K562 (cell line): ENCODE results near the gene ADM2. TPM values are rescaled to one million over a fixed set of nuclear protein-coding genes. Genes with fewer than 3 reads are reported as not detected.

ENCODE experiments used
- ARHGAP35 ChIP-seq: fragments of 450-650 bp; IDR thresholded peaks from 2 replicates; pipeline ENCODE4 v1.6.1; 2018; ENCODE audit not compliant: partially characterized antibody
- COPS2 ChIP-seq: fragments of 450-650 bp; conservative IDR thresholded peaks from 2 replicates; pipeline ENCODE4 v1.6.1; 2016; ENCODE audit warnings: mild to moderate bottlenecking, moderate library complexity
- CTBP1 ChIP-seq: fragments of 450-650 bp; IDR thresholded peaks from 2 replicates; pipeline ENCODE4 v1.6.1; 2016; ENCODE audit warnings: borderline replicate concordance
- ETS2 ChIP-seq: IDR thresholded peaks from 2 replicates; pipeline ENCODE4 v1.6.1; 2016; ENCODE audit warnings: borderline replicate concordance, missing genetic modification characterization, mild to moderate bottlenecking, moderate library complexity, missing compliant biosample characterization; ENCODE audit not compliant: poor library complexity, severe bottlenecking
- FOXA1 ChIP-seq: fragments of 450-650 bp; IDR thresholded peaks from 2 replicates; pipeline ENCODE4 v1.6.1; 2016; ENCODE audit warnings: mild to moderate bottlenecking, borderline replicate concordance
- HCFC1 ChIP-seq: IDR thresholded peaks from 2 replicates; pipeline ENCODE4 v1.6.1; 2012; ENCODE audit warnings: low read depth, low read length, improper control_type of control experiment
- JUN ChIP-seq, 2 experiments: sonication (generic) in 1 of 2; formaldehyde crosslinking in 1 of 2; IDR thresholded peaks; 2 replicates each; pipeline versions ENCODE4 v1.6.1 to v1.8.0; 2012 to 2022; ENCODE audit warnings: borderline replicate concordance in 2 of 2, mild to moderate bottlenecking in 2 of 2, improper control_type of control experiment in 1 of 2, low read depth in 1 of 2, low read length in 1 of 2, missing genetic modification reagents in 1 of 2
- JUNB ChIP-seq: fragments of 450-650 bp; formaldehyde crosslinking; conservative IDR thresholded peaks from 2 replicates; pipeline ENCODE4 v1.4.0; 2020; ENCODE audit warnings: mild to moderate bottlenecking
- KAT7 ChIP-seq: sonication (generic); formaldehyde crosslinking; IDR thresholded peaks from 2 replicates; pipeline ENCODE4 v1.8.0; 2022; ENCODE audit warnings: missing genetic modification reagents, mild to moderate bottlenecking, borderline replicate concordance
- KAT8 ChIP-seq: fragments of 450-650 bp; IDR thresholded peaks from 2 replicates; pipeline ENCODE4 v1.6.1; 2016; ENCODE audit warnings: low read depth, mild to moderate bottlenecking
- MIER1 ChIP-seq: fragments of 450-650 bp; IDR thresholded peaks from 2 replicates; pipeline ENCODE4 v1.6.1; 2016; ENCODE audit warnings: antibody characterized with exemption, mild to moderate bottlenecking, low read depth
- SNIP1 ChIP-seq: fragments of 450-650 bp; IDR thresholded peaks from 2 replicates; pipeline ENCODE4 v1.7.1; 2017; ENCODE audit warnings: low read depth, mild to moderate bottlenecking
- SRSF3 ChIP-seq: fragments of 200-400 bp; formaldehyde crosslinking; IDR thresholded peaks from 2 replicates; pipeline ENCODE4 v1.6.1; 2016; ENCODE audit warnings: mild to moderate bottlenecking, low read length, moderate library complexity; ENCODE audit not compliant: insufficient read depth
- SUPT5H ChIP-seq: fragments of 450-650 bp; IDR thresholded peaks from 2 replicates; pipeline ENCODE4 v1.6.1; 2016
- TCF3 ChIP-seq: sonication (generic); formaldehyde crosslinking; IDR thresholded peaks from 2 replicates; pipeline ENCODE4 v1.4.0; 2020; ENCODE audit warnings: mild to moderate bottlenecking, missing genetic modification reagents
- ZBTB7A ChIP-seq: IDR thresholded peaks from 2 replicates; pipeline ENCODE4 v1.6.1; 2011; ENCODE audit warnings: low read depth, mild to moderate bottlenecking, low read length, moderate library complexity, borderline replicate concordance; ENCODE audit not compliant: control insufficient read depth
- ZNF354B ChIP-seq: fragments of 250-450 bp; sonication (Bioruptor Pico); IDR thresholded peaks from 2 replicates; pipeline ENCODE4 v1.4.0; 2020
- polyA plus RNA-seq, 8 experiments: library from polyadenylated mRNA; depleted of rRNA in 4 of 8; stranded (reverse) in 5 of 8; unstranded in 3 of 8; fragments of >200 nt; fragmentation: Nextera tagmentation in 2 of 8; fragmentation: Illumina TruSeq in 1 of 8; extraction: Ambion mirVana in 2 of 8; extraction: Trizol in 1 of 8; gene quantifications; 2 replicates each; pipeline versions ENCODE4 v1.2.1 to v1.2.3, GENCODE V29; 2011 to 2014; ENCODE audit warnings: inconsistent platforms in 1 of 8, missing spikeins in 1 of 8
- total RNA-seq, 7 experiments: library from RNA; depleted of rRNA in 6 of 7; stranded (reverse); fragments of >200 nt in 6 of 7; fragmentation: Illumina TruSeq in 2 of 7; extraction: Trizol in 2 of 7; gene quantifications; 2 replicates each; pipeline versions ENCODE4 v1.2.1 to v1.2.3, GENCODE V29; 2011 to 2021; ENCODE audit warnings: low replicate concordance in 1 of 7
- TF ChIP-seq, protein P1 (sequence below): fragments of 450-650 bp; formaldehyde crosslinking; IDR thresholded peaks from 2 replicates; pipeline ENCODE4 v1.4.0; 2020; ENCODE audit warnings: mild to moderate bottlenecking, moderate library complexity
- TF ChIP-seq, protein P2 (sequence below): IDR thresholded peaks from 2 replicates; pipeline ENCODE4 v1.6.1; 2012; ENCODE audit warnings: low read depth, low read length, improper control_type of control experiment, borderline replicate concordance
- TF ChIP-seq, protein P3 (sequence below): fragments of 250-450 bp; sonication (Bioruptor Pico); IDR thresholded peaks from 2 replicates; pipeline ENCODE4 v1.8.0; 2022; ENCODE audit warnings: inconsistent platforms, mild to moderate bottlenecking, moderate library complexity, borderline replicate concordance

ADM2 gene
- total and polyA plus RNA-seq, 9 of the 15 experiments (the other 6 are each of a cell fraction or from before 2014, with no cell fraction given): 0.11 to 5.1 (median 0.38) TPM

DNA sequence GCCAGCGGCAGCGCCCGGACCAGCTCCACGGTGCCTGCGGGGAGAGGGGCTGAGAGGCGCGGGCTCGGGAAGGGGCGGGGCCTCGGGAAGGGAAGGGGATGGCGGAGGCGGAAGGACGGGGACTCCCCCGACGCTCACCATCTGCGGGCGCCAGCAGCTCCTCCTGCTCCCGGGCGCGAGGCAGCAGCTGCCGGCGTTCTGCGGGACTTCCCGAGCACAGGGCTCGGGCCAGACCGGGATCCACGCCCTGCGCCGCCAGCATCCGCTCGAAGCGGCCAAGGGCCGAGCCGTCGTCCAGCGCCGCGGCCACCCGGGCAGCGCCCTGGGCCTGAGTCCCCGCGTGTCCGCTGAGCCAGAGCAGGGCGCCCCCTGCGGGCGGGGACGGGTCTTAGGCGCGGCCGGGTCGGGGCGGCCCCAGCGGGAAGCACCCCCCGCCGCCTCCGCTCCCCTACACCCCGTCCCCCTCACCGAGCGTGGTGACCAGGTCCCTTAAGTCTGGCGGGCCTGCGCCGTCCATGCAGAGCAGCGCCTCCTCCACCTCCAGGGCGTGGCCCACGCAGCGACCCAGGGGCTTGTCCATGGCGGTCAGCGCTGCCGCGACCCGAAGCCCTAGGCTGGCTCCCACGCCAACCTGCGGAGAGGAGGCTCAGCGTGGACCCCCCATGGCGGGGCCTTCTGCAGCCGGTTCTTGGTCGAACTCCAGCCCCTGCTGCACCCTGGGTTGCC lies 44.9 kb downstream of the ADM2 start (continued):
- TF ChIP-seq, protein P1, sequence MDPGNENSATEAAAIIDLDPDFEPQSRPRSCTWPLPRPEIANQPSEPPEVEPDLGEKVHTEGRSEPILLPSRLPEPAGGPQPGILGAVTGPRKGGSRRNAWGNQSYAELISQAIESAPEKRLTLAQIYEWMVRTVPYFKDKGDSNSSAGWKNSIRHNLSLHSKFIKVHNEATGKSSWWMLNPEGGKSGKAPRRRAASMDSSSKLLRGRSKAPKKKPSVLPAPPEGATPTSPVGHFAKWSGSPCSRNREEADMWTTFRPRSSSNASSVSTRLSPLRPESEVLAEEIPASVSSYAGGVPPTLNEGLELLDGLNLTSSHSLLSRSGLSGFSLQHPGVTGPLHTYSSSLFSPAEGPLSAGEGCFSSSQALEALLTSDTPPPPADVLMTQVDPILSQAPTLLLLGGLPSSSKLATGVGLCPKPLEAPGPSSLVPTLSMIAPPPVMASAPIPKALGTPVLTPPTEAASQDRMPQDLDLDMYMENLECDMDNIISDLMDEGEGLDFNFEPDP (CRISPR knock-in tag): no peak
- TF ChIP-seq CTBP1 (peak; percentile 42), FOXA1 (no peak), SUPT5H (no peak), SRSF3 (no peak), JUNB (CRISPR knock-in tag) (no peak), TCF3 (no peak), MIER1 (no peak), KAT7 (CRISPR knock-in tag) (0 out of 2 replicates have a peak, but pooled peaks have one; percentile 63), SNIP1 (no peak), ZNF354B (no peak), ETS2 (no peak), JUN (IDR thresholded peaks at IDR 0.05; ENCODE audit: borderline replicate concordance, low read depth, low read length) (no peak), JUN (CRISPR knock-in tag; IDR thresholded peaks at IDR 0.05; ENCODE audit: borderline replicate concordance) (0 out of 2 replicates have a peak, but pooled peaks have one; percentile 28), HCFC1 (no peak), COPS2 (no peak), ARHGAP35 (no peak), ZBTB7A (peak; percentile 60; the same call in 1 of the 2 replicates), KAT8 (no peak)
- TF ChIP-seq, protein P2, sequence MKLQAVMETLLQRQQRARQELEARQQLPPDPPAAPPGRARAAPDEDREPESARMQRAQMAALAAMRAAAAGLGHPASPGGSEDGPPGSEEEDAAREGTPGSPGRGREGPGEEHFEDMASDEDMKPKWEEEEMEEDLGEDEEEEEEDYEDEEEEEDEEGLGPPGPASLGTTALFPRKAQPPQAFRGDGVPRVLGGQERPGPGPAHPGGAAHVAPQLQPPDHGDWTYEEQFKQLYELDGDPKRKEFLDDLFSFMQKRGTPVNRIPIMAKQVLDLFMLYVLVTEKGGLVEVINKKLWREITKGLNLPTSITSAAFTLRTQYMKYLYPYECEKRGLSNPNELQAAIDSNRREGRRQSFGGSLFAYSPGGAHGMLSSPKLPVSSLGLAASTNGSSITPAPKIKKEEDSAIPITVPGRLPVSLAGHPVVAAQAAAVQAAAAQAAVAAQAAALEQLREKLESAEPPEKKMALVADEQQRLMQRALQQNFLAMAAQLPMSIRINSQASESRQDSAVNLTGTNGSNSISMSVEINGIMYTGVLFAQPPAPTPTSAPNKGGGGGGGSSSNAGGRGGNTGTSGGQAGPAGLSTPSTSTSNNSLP: no peak
- TF ChIP-seq, protein P3, sequence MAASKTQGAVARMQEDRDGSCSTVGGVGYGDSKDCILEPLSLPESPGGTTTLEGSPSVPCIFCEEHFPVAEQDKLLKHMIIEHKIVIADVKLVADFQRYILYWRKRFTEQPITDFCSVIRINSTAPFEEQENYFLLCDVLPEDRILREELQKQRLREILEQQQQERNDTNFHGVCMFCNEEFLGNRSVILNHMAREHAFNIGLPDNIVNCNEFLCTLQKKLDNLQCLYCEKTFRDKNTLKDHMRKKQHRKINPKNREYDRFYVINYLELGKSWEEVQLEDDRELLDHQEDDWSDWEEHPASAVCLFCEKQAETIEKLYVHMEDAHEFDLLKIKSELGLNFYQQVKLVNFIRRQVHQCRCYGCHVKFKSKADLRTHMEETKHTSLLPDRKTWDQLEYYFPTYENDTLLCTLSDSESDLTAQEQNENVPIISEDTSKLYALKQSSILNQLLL: no peak
